ENCODE measurements around the gene THBD. TPM values are rescaled to one million over a fixed set of nuclear protein-coding genes. Genes with fewer than 3 reads are reported as not detected.

THBD gene
- polyA plus RNA-seq, 1 experiment, result 0.04 TPM

DNA sequence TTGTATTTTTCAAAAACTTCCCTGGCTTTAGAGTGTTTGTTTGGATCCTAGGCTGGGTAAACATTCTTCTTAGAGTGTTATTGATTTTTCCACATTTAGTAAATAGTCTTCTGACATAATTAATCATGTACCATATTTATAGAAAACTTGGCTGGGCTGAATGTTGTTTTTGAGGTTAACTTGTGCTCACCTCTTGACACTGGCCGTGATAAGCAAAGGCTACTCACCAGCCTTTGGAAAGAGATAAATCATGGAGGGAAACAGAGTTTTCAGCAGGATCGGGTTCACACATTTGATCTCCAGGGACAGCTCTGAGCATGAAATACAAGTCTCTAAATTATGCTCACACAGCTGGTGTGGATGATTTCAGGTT, 42.9 kb upstream of the THBD start:
- ChIA-PET CTCF (no interaction called here), POLR2A (no interaction called here)
- TF ChIP-seq CTCF (IDR thresholded peaks at IDR 0.05; ENCODE audit: insufficient read depth, low read depth, low read length), result no peak
- peaks cover 5% of the 10 kb centered on the region for H3K27me3 ChIP-seq (ENCODE audit: control insufficient read depth, insufficient read depth, low read length)
- H3K36me3 ChIP-seq (ENCODE audit: control insufficient read depth, insufficient read depth, low read length), result no peaks in the 10 kb centered on the region
- no peak overlapping the region for H3K4me3 ChIP-seq (ENCODE audit: low read depth, low read length)
- DNase-seq (ENCODE audit: low read depth), result no peak

DNA sequence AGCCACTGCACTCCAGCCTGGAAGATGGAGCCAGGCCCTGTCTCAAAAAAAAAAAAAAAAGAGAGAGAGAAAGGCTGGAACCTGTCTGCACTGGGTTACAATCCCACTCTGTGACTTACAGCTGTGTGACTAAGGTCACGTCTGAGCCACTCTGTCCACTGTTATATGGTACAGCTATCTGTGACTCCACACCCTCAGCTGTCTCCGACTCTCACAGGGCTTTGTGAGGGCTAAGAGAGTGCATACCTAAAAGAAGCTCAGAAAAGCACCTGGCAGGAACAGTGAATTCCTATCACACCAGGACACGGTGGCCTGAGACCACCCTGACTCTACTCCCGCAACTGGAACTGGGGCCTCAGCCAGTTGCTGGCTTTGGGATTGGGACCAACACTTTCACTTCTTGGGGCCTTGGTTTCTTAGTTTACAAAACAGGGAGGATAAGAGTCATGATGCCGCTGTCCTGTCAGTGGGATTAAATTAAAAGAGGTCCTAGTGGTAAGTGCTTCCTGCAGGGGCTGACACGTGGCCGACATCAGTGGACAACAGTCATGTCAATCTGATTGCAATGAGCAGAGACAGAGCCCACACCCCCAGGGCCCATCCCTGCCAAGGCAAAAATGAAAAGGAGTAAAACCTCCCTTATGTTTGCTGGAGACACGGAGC, 42.4 kb upstream of the THBD start:
- DNase-seq (ENCODE audit: low read depth), result no peak
- POLR2A ChIA-PET, result no interaction called here
- no peak for TF ChIP-seq CTCF (IDR thresholded peaks at IDR 0.05; ENCODE audit: insufficient read depth, low read depth, low read length)
- H3K36me3 ChIP-seq (ENCODE audit: control insufficient read depth, insufficient read depth, low read length), result no peaks in the 10 kb centered on the region
- CTCF ChIA-PET, result no interaction called here
- peaks cover 5% of the 10 kb centered on the region for H3K27me3 ChIP-seq (ENCODE audit: control insufficient read depth, insufficient read depth, low read length)
- H3K4me3 ChIP-seq (ENCODE audit: low read depth, low read length), result no peak overlapping the region

DNA sequence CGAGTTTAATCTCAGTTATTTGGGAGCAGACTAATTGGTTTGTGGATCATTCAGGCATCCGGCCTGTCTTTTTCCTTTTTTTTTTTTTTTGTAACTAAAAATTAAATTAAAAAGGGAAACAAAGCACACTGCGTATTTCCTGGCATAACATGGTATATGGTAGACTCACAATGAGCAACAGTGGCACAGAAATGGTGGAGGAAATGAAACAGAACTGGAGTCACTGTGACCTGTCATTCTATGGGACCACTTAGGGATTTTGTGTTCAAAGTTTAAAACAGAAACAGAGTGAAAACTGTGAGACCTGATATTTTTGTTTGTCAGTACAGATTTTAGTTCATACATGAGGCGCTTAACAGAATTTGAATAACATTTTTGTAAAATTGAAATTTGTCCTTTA, 41.4 kb upstream of the THBD start:
- peaks cover 5% of the 10 kb centered on the region for H3K27me3 ChIP-seq (ENCODE audit: control insufficient read depth, insufficient read depth, low read length)
- CTCF ChIA-PET, result interaction anchor here (1.5 kb wide), 1 partner anchor 12 kb away, joined by 4 read pairs; no protein-coding TSS in a partner anchor
- DNase-seq (ENCODE audit: low read depth), result no peak
- H3K4me3 ChIP-seq (ENCODE audit: low read depth, low read length), result no peak overlapping the region
- POLR2A ChIA-PET, result no interaction called here
- TF ChIP-seq CTCF (IDR thresholded peaks at IDR 0.05; ENCODE audit: insufficient read depth, low read depth, low read length), result no peak
- H3K36me3 ChIP-seq (ENCODE audit: control insufficient read depth, insufficient read depth, low read length), result no peaks in the 10 kb centered on the region

DNA sequence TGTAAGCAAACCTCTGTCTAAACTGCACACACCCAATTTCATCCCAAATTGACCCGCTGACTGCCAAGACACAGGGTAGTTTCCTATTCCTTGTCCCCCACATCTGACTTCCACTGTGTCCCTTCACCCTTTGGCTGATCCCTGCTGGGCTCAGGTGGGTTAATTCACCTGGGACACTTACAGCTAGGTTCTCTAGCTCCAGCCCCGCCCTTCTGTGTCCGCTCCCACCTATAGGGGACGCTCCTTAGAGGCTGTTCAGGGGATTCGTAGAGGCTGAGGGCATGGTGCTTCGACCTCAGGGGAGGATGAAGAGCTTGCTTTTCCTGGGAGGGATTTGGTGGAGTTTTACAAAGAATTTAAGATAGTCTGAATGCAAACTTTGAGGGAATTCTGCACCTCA, 40.7 kb upstream of the THBD start:
- Histone ChIP-seq H3K4me3 (ENCODE audit: low read depth, low read length) (no peak overlapping the region), H3K36me3 (ENCODE audit: control insufficient read depth, insufficient read depth, low read length) (no peaks in the 10 kb centered on the region), H3K27me3 (ENCODE audit: control insufficient read depth, insufficient read depth, low read length) (peaks cover 5% of the 10 kb centered on the region)
- no peak for TF ChIP-seq CTCF (IDR thresholded peaks at IDR 0.05; ENCODE audit: insufficient read depth, low read depth, low read length)
- DNase-seq (ENCODE audit: low read depth), result no peak
- POLR2A ChIA-PET, result no interaction called here
- CTCF ChIA-PET, result interaction anchor here (1.5 kb wide), 1 partner anchor 13 kb away, joined by 4 read pairs; no protein-coding TSS in a partner anchor

GRCh38 chr20:23088866-23089265, 39.4 kb upstream of the THBD start:
- H3K27me3 ChIP-seq (ENCODE audit: control insufficient read depth, insufficient read depth, low read length), result peaks cover 4% of the 10 kb centered on the region
- POLR2A ChIA-PET, result no interaction called here
- H3K36me3 ChIP-seq (ENCODE audit: control insufficient read depth, insufficient read depth, low read length), result no peaks in the 10 kb centered on the region
- CTCF ChIA-PET, result interaction anchor here (0.6 to 1.0 kb wide), 3 partner anchors 25 to 636 kb away, joined by 3 read pairs; no protein-coding TSS in a partner anchor
- no peak for TF ChIP-seq CTCF (IDR thresholded peaks at IDR 0.05; ENCODE audit: insufficient read depth, low read depth, low read length)
- no peak overlapping the region for H3K4me3 ChIP-seq (ENCODE audit: low read depth, low read length)
- DNase-seq (ENCODE audit: low read depth), result no peak
